HEK293T (cell line): ENCODE data around the gene COPG2.

Experiments
- ARNT ChIP-seq: fragments of 450-650 bp; IDR thresholded peaks from 2 replicates; pipeline ENCODE4 v1.6.1; 2017; ENCODE audit warnings: mild to moderate bottlenecking
- BHLHE40 ChIP-seq: fragments of 450-650 bp; IDR thresholded peaks from 2 replicates; pipeline ENCODE4 v1.6.1; 2016; ENCODE audit warnings: mild to moderate bottlenecking, moderate library complexity, borderline replicate concordance
- CTBP1 ChIP-seq: fragments of 450-650 bp; IDR thresholded peaks from 2 replicates; pipeline ENCODE4 v1.6.1; 2016; ENCODE audit warnings: borderline replicate concordance
- ELF4 ChIP-seq: fragments of 450-650 bp; IDR thresholded peaks from 2 replicates; pipeline ENCODE4 v1.6.1; 2017; ENCODE audit warnings: antibody characterized with exemption
- FOXA1 ChIP-seq: fragments of 450-650 bp; IDR thresholded peaks from 2 replicates; pipeline ENCODE4 v1.6.1; 2016; ENCODE audit warnings: mild to moderate bottlenecking
- FOXM1 ChIP-seq: fragments of 450-650 bp; IDR thresholded peaks from 2 replicates; pipeline ENCODE4 v1.6.1; 2017; ENCODE audit warnings: mild to moderate bottlenecking, borderline replicate concordance
- HDGF ChIP-seq: fragments of 450-650 bp; IDR thresholded peaks from 2 replicates; pipeline ENCODE4 v1.6.1; 2017; ENCODE audit warnings: antibody characterized with exemption, borderline replicate concordance
- LEF1 ChIP-seq: fragments of 450-650 bp; IDR thresholded peaks from 2 replicates; pipeline ENCODE4 v1.6.1; 2017; ENCODE audit warnings: mild to moderate bottlenecking, borderline replicate concordance
- NFRKB ChIP-seq: fragments of 450-650 bp; IDR thresholded peaks from 2 replicates; pipeline ENCODE4 v1.6.1; 2016; ENCODE audit warnings: mild to moderate bottlenecking, moderate library complexity
- SP1 ChIP-seq: fragments of 450-650 bp; IDR thresholded peaks from 2 replicates; pipeline ENCODE4 v1.6.1; 2017
- TARDBP ChIP-seq: fragments of 450-650 bp; IDR thresholded peaks from 2 replicates; pipeline ENCODE4 v1.6.1; 2016
- ZNF384 ChIP-seq: fragments of 450-650 bp; IDR thresholded peaks from 2 replicates; pipeline ENCODE4 v1.6.1; 2016
- TF ChIP-seq, protein P1 (sequence below): fragments of 450-650 bp; IDR thresholded peaks from 2 replicates; pipeline ENCODE4 v1.6.1; 2016

DNA sequence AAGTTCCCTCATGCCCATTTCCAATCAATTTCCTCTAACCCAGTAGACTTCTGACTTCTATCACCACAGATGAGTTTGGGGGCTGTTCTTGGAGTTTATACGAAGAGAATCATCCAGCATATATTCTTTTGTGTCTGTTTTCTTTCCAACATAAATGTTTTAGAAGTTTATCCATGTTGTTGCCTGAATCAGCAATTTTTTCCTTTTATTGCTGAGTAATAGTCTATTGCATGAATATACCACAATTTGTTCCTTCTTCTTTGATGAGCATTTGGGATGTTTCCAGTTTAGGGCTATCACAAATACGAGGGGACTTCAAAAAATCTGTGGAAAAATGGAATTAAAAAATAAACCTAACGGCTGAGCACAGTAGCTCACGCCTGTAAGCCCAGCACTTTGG is 26.2 kb downstream of the COPG2 start:
- TF ChIP-seq FOXA1 (no peak), LEF1 (no peak), NFRKB (no peak), ELF4 (no peak), TARDBP (no peak), ZNF384 (no peak), BHLHE40 (no peak), ARNT (no peak), SP1 (no peak), CTBP1 (no peak), HDGF (no peak), FOXM1 (no peak)
- TF ChIP-seq, protein P1, sequence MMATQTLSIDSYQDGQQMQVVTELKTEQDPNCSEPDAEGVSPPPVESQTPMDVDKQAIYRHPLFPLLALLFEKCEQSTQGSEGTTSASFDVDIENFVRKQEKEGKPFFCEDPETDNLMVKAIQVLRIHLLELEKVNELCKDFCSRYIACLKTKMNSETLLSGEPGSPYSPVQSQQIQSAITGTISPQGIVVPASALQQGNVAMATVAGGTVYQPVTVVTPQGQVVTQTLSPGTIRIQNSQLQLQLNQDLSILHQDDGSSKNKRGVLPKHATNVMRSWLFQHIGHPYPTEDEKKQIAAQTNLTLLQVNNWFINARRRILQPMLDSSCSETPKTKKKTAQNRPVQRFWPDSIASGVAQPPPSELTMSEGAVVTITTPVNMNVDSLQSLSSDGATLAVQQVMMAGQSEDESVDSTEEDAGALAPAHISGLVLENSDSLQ, result no peak
